MCF 10A (cell line): ENCODE results near the gene P2RY6. TPM values are rescaled to one million over a fixed set of nuclear protein-coding genes. Genes with fewer than 3 reads are reported as not detected.

Experiments
- BruUV-seq: library from RNA; stranded (reverse); fragments of 400-500 nt; replicated peaks from 2 replicates; lab custom pipeline; 2021; lab: Mats Ljungman, UMichigan
- CTCF ChIA-PET: fragments of 300-600 bp; sonication (Branson Sonifier 250); formaldehyde crosslinking; extraction: SDS; loops from one replicate; lab custom pipeline; 2021; ENCODE audit warnings: antibody characterized with exemption, inconsistent platforms; lab: Yijun Ruan, JAX
- POLR2A ChIA-PET: fragments of 300-600, 350-650 bp; sonication (Branson Sonifier 250); formaldehyde crosslinking; extraction: SDS; loops from one replicate; lab custom pipeline; 2020; ENCODE audit warnings: antibody characterized with exemption, inconsistent platforms; lab: Yijun Ruan, JAX
- DNase-seq: peaks from one replicate; pipeline ENCODE4 v3.0.0-alpha.2; 2018; ENCODE audit not compliant: unreplicated experiment
- H3K27ac Mint-ChIP-seq: one replicate; pipeline ENCODE4 v1.8.0; 2022; ENCODE audit warnings: mild to moderate bottlenecking, low read depth, mixed read lengths; ENCODE audit not compliant: unreplicated experiment
- H3K27me3 Mint-ChIP-seq: one replicate; pipeline ENCODE4 v1.8.0; 2022; ENCODE audit warnings: mixed read lengths; ENCODE audit not compliant: insufficient read depth, unreplicated experiment
- H3K36me3 Mint-ChIP-seq: one replicate; pipeline ENCODE4 v1.8.0; 2022; ENCODE audit warnings: mild to moderate bottlenecking, moderate library complexity, mixed read lengths; ENCODE audit not compliant: insufficient read depth, unreplicated experiment
- H3K4me1 Mint-ChIP-seq: one replicate; pipeline ENCODE4 v1.8.0; 2022; ENCODE audit warnings: mixed read lengths; ENCODE audit not compliant: insufficient read depth, unreplicated experiment
- H3K4me3 Mint-ChIP-seq: one replicate; pipeline ENCODE4 v1.8.0; 2022; ENCODE audit warnings: mild to moderate bottlenecking, moderate library complexity, mixed read lengths; ENCODE audit not compliant: unreplicated experiment
- H3K9me3 Mint-ChIP-seq: one replicate; pipeline ENCODE4 v1.8.0; 2022; ENCODE audit warnings: mixed read lengths; ENCODE audit not compliant: unreplicated experiment
- CTCF ChIP-seq: fragments of 200-600 bp; IDR thresholded peaks from one replicate; pipeline ENCODE4 v1.8.0; 2022; ENCODE audit warnings: antibody characterized with exemption, mild to moderate bottlenecking; ENCODE audit not compliant: unreplicated experiment
- intact Hi-C: fragments of 100-400 bp; cut with micrococcal nuclease; formaldehyde crosslinking; loops from 2 replicates; pipeline ENCODE4 v1.14.1; 2022
- total RNA-seq: library from RNA; stranded (reverse); gene quantifications from 2 replicates; pipeline ENCODE4 v1.2.3, GENCODE V29; 2022

The P2RY6 gene
- total RNA-seq, 1 experiment from 2014 or later: not detected

GRCh38 chr11:73242251-73243092 is 29.7 kb upstream of the P2RY6 start:
- DNase-seq: peak; percentile 70
- Mint-ChIP-seq H3K4me3 (no peak overlapping the region), H3K4me1 (peaks cover 12% of the 10 kb centered on the region), H3K9me3 (no peaks in the 10 kb centered on the region), H3K27ac (no peak overlapping the region), H3K27me3 (peaks cover 12% of the 10 kb centered on the region), H3K36me3 (no peaks in the 10 kb centered on the region)
- peak; percentile 98 for TF ChIP-seq CTCF
- intact Hi-C loops: loop anchor here (1.0 to 10.0 kb wide), 5 partner anchors 47 to 518 kb away; no protein-coding TSS in a partner anchor
- BruUV-seq: no TSS peak
- ChIA-PET POLR2A (interaction anchor here (0.6 to 5.2 kb wide), 5 partner anchors 20 to 775 kb away, joined by 3 to 43 read pairs (median 3); no protein-coding TSS in a partner anchor), CTCF (interaction anchor here (0.5 to 14.6 kb wide), 21 partner anchors 9 to 429 kb away, joined by 3 to 238 read pairs (median 5); no protein-coding TSS in a partner anchor)

- Mint-ChIP-seq H3K27me3 (peaks cover 12% of the 10 kb centered on the region), H3K4me1 (peaks cover 12% of the 10 kb centered on the region), H3K9me3 (no peaks in the 10 kb centered on the region), H3K27ac (no peak overlapping the region), H3K4me3 (no peak overlapping the region), H3K36me3 (no peaks in the 10 kb centered on the region)
- no peak for DNase-seq
- no TSS peak for BruUV-seq
- TF ChIP-seq CTCF: no peak
- intact Hi-C loops: loop anchor here (5.0 to 10.0 kb wide), 2 partner anchors 321 to 518 kb away; no protein-coding TSS in a partner anchor
- ChIA-PET CTCF (interaction anchor here (0.5 to 14.6 kb wide), 24 partner anchors 9 to 430 kb away, joined by 3 to 238 read pairs (median 4); no protein-coding TSS in a partner anchor), POLR2A (interaction anchor here (0.9 to 5.2 kb wide), 3 partner anchors 20 to 58 kb away, joined by 3 to 43 read pairs (median 3); no protein-coding TSS in a partner anchor)
These were observed 29.0 kb upstream of the P2RY6 start for GRCh38 chr11:73243093-73243485.

- H3K4me3 Mint-ChIP-seq: no peak overlapping the region
- no TSS peak for BruUV-seq
- H3K4me1 Mint-ChIP-seq: peaks cover 18% of the 10 kb centered on the region
- CTCF ChIA-PET: interaction anchor here (0.5 to 14.6 kb wide), 14 partner anchors 24 to 969 kb away, joined by 3 to 238 read pairs (median 4); no protein-coding TSS in a partner anchor
- H3K9me3 Mint-ChIP-seq: no peaks in the 10 kb centered on the region
- no peak for DNase-seq
- no peak for TF ChIP-seq CTCF
- POLR2A ChIA-PET: no interaction called here
- H3K27ac Mint-ChIP-seq: no peak overlapping the region
- H3K27me3 Mint-ChIP-seq: peaks cover 12% of the 10 kb centered on the region
- intact Hi-C loops: loop anchor here (5.0 to 10.0 kb wide), 2 partner anchors 322 to 520 kb away; no protein-coding TSS in a partner anchor
- no peaks in the 10 kb centered on the region for H3K36me3 Mint-ChIP-seq
These were observed 27.4 kb upstream of the P2RY6 start for GRCh38 chr11:73244589-73245240.
